ENCODE measurements around the gene VEGFA.

Gene VEGFA

DNA sequence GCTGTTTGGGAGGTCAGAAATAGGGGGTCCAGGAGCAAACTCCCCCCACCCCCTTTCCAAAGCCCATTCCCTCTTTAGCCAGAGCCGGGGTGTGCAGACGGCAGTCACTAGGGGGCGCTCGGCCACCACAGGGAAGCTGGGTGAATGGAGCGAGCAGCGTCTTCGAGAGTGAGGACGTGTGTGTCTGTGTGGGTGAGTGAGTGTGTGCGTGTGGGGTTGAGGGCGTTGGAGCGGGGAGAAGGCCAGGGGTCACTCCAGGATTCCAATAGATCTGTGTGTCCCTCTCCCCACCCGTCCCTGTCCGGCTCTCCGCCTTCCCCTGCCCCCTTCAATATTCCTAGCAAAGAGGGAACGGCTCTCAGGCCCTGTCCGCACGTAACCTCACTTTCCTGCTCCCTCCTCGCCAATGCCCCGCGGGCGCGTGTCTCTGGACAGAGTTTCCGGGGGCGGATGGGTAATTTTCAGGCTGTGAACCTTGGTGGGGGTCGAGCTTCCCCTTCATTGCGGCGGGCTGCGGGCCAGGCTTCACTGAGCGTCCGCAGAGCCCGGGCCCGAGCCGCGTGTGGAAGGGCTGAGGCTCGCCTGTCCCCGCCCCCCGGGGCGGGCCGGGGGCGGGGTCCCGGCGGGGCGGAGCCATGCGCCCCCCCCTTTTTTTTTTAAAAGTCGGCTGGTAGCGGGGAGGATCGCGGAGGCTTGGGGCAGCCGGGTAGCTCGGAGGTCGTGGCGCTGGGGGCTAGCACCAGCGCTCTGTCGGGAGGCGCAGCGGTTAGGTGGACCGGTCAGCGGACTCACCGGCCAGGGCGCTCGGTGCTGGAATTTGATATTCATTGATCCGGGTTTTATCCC is at the start of gene VEGFA:
TSS of gene VEGFA (plus strand) at position 686 of the 846 bp plus-strand sequence.
- Mint-ChIP-seq H3K9me3 (no peaks in the 10 kb centered on the region), H3K36me3 (ENCODE audit: low read depth) (no peaks in the 10 kb centered on the region), H3K27me3 (ENCODE audit: low read depth) (no peaks in the 10 kb centered on the region), H3K4me1 (ENCODE audit: low read depth) (peaks cover 30% of the 10 kb centered on the region), H3K4me3 (peak within 1 kb of the TSS; percentile 98), H3K27ac (peak within 1 kb of the TSS; percentile 92)

DNA sequence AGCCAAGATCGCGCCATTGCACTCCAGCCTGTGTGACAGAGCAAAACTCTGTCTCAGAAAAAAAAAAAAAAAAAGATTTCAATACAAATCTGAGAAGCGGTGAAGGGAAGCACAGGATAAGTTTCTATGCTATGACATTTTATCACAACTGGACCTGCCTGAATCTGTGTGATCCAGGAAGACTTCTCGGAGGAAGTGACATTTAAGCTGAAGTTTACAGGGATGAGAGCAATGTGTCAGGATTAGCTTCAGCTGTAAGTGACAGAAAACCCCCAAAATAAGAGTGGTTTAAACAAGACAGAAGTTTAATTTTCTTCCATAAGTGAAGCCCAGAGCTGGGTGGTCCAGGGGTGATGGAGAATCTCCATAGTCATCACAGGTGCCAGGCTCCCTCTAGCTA is 49.0 kb upstream of the VEGFA start:
- Mint-ChIP-seq H3K4me3 (no peak overlapping the region), H3K27me3 (ENCODE audit: low read depth) (peaks cover 10% of the 10 kb centered on the region), H3K4me1 (ENCODE audit: low read depth) (peaks cover 22% of the 10 kb centered on the region), H3K9me3 (no peaks in the 10 kb centered on the region), H3K36me3 (ENCODE audit: low read depth) (no peaks in the 10 kb centered on the region), H3K27ac (no peak overlapping the region)

DNA sequence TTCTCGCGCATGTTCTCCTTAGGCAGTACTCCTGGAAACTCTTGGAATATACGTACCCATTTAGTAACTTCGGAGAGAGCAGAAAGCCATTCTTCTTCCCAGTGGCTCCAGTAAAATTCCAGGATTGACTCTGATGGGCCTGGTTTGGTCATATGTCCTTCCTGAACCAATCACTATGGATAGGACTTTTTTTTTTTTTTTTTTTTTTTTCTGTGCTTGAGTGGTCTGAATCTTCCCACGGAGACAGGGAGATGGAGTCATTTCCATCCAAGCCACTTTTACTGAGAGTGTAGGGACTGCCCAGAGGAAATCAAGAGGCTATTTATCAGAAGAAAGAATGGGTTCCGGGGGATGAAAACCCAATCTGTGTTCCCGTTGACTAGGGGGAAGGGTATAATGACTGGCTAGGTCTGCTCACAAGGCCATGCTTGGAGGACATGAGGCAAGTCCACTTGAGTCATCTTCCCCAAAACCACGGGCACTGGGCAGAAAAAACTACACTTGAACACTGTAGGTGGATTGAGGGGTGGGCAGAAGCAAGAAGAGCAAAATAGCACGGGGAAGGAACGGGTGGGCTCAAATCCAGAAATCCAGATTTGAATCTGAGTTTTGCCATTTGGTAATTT is 47.0 kb upstream of the VEGFA start:
- Mint-ChIP-seq H3K9me3 (no peaks in the 10 kb centered on the region), H3K4me3 (peak overlapping the region; percentile 22), H3K36me3 (ENCODE audit: low read depth) (no peaks in the 10 kb centered on the region), H3K4me1 (ENCODE audit: low read depth) (peaks cover 22% of the 10 kb centered on the region), H3K27ac (peak overlapping the region; percentile 67), H3K27me3 (ENCODE audit: low read depth) (peaks cover 10% of the 10 kb centered on the region)

GRCh38 chr6:43723737-43724295 is 46.2 kb upstream of the VEGFA start:
- Mint-ChIP-seq H3K27ac (no peak overlapping the region), H3K9me3 (no peaks in the 10 kb centered on the region), H3K27me3 (ENCODE audit: low read depth) (peaks cover 10% of the 10 kb centered on the region), H3K36me3 (ENCODE audit: low read depth) (no peaks in the 10 kb centered on the region), H3K4me1 (ENCODE audit: low read depth) (peaks cover 22% of the 10 kb centered on the region), H3K4me3 (no peak overlapping the region)

GRCh38 chr6:43724354-43724753 is 45.7 kb upstream of the VEGFA start:
- Mint-ChIP-seq H3K36me3 (ENCODE audit: low read depth) (no peaks in the 10 kb centered on the region), H3K4me3 (no peak overlapping the region), H3K27ac (peak overlapping the region; percentile 73)

GRCh38 chr6:43724914-43725642 is 44.9 kb upstream of the VEGFA start:
- Mint-ChIP-seq H3K27me3 (ENCODE audit: low read depth) (peaks cover 10% of the 10 kb centered on the region), H3K9me3 (peaks cover 4% of the 10 kb centered on the region), H3K4me1 (ENCODE audit: low read depth) (peaks cover 22% of the 10 kb centered on the region), H3K27ac (peak overlapping the region; percentile 73), H3K4me3 (no peak overlapping the region), H3K36me3 (ENCODE audit: low read depth) (no peaks in the 10 kb centered on the region)

More at GRCh38 chr6:43724354-43724753, 45.7 kb upstream of the VEGFA start:
- Mint-ChIP-seq H3K9me3 (no peaks in the 10 kb centered on the region), H3K27me3 (ENCODE audit: low read depth) (peaks cover 10% of the 10 kb centered on the region), H3K4me1 (ENCODE audit: low read depth) (peaks cover 22% of the 10 kb centered on the region)

DNA sequence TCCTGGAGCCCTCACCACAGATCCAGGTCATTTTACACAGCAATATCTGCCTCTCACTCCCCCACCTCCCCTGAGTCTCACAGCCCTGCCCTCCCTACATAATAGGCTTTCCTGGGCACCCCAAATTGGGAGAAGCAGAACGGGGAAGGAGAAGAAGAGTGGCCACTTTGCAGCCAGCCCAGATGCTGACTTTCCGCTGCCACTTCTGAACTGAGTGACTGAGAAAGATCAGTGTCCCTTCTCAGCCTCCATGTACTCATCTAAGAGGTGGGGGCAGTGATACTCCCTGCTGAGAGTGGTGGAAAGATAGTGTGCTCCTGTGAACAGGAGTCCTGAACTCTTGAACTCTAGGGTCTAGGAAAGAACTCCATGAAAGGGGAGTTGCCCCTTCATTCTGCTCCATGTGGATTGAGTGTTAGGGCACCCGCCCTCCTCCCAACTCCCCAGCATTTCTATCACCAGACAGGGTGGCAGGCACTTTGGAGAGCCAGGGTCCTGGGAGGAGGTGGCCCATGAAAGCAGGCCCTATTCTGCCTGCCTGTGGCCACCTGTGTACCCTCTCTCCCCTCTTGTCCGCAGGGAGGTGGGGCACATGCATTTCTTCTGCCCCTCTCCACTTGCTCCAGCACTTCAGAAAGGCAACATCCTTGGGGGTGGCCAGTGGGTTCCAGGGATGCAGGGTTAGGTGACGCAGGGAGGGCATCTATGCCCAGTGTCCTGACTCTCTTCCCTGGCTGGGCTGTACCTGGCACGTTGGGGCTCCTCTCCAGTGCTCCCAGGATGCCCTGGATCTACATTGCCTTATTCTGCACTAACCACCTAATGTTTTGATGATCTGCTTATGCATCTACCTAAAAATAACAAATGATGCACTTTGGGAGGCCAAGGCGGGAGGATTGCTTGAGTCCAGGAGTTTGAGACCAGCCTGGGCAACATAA is 44.1 kb upstream of the VEGFA start:
- no peaks in the 10 kb centered on the region for H3K36me3 Mint-ChIP-seq (ENCODE audit: low read depth)
- H3K4me3 Mint-ChIP-seq = no peak overlapping the region
- peak overlapping the region; percentile 38 for H3K27ac Mint-ChIP-seq
- H3K4me1 Mint-ChIP-seq (ENCODE audit: low read depth) = peaks cover 22% of the 10 kb centered on the region
- H3K27me3 Mint-ChIP-seq (ENCODE audit: low read depth) = peaks cover 6% of the 10 kb centered on the region
- peaks cover 10% of the 10 kb centered on the region for H3K9me3 Mint-ChIP-seq

DNA sequence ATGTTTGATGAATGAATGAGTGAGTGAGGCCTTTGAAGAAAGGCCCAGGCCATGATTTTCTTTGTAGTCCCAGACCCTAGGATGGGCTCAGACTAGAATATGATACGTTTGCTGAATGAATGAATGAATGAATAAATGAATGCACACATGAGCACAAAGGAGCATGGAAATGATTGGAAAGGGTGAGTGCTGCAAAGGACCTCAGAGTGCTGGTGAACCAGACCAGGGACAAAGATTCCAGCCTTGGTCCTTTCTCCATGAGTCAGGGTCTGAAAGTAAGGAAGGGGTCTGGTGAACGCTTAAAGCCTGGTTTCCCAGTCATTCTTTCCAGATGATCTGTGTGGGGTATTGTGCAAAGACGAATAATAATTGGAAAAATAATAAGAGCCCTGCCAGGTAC is 42.4 kb upstream of the VEGFA start:
- H3K36me3 Mint-ChIP-seq (ENCODE audit: low read depth) = no peaks in the 10 kb centered on the region
- peaks cover 20% of the 10 kb centered on the region for H3K9me3 Mint-ChIP-seq
- H3K4me1 Mint-ChIP-seq (ENCODE audit: low read depth) = peaks cover 22% of the 10 kb centered on the region
- peaks cover 5% of the 10 kb centered on the region for H3K27me3 Mint-ChIP-seq (ENCODE audit: low read depth)
- no peak overlapping the region for H3K4me3 Mint-ChIP-seq
- H3K27ac Mint-ChIP-seq = no peak overlapping the region

DNA sequence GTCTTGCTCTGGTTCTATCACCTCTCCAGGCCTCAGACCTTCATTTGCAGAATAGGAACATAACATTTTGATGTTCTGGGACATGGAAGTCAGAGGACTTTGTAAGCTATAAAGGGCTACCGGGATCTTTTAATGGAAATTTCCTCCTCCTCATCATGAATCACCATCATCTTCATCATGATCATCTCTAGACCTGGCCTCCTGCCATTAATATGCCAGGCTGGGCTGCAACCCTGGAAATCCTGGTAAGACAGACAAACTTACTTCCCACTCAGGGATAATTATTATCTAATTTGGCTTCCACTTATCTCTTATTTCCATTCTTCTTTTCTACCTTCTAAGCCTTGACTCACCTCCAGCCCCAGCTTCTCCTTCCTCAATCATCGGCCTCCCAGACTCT is 41.4 kb upstream of the VEGFA start:
- Mint-ChIP-seq H3K36me3 (ENCODE audit: low read depth) (no peaks in the 10 kb centered on the region), H3K27ac (no peak overlapping the region), H3K27me3 (ENCODE audit: low read depth) (peaks cover 5% of the 10 kb centered on the region), H3K4me1 (ENCODE audit: low read depth) (peaks cover 25% of the 10 kb centered on the region), H3K9me3 (peaks cover 20% of the 10 kb centered on the region), H3K4me3 (no peak overlapping the region)

DNA sequence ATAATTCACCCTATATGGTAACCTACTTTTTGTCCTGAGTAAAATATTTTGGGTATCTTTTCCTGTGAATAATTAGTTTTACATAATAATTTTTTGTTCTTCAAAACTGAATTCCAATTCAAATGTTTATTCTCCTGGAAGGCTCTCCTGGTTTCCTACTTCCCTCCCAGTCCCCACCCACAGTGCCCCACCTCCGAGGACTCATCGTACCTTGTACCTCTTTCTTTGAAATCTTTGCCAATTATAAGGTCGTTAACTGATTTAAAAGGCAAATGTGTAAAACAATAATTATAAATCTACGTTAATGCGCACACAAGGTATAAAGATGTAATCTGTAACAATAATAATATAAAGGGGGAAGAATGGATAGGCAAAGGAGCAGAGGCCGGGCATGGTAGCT is 40.5 kb upstream of the VEGFA start:
- H3K4me1 Mint-ChIP-seq (ENCODE audit: low read depth) = peaks cover 21% of the 10 kb centered on the region

DNA sequence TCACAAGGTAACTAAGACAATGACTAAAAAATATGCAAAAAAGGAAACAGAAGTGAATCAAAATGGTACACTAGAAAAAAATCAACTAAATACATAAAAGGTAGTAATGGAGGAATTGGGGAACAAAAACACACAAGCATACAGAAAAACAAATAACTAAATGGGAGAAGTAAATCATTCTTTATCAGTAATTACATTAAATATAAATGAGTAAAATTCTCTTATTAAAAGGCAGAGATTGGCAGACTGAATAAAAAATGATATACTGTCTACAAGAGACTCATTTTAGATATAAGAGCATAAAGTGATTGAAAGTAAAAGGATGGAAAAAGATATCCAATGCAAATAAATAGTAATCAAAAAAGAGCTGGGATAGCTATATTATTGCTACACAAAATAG is 39.4 kb upstream of the VEGFA start:
- Mint-ChIP-seq H3K27me3 (ENCODE audit: low read depth) (peaks cover 5% of the 10 kb centered on the region), H3K4me1 (ENCODE audit: low read depth) (peaks cover 12% of the 10 kb centered on the region), H3K27ac (no peak overlapping the region), H3K36me3 (ENCODE audit: low read depth) (no peaks in the 10 kb centered on the region), H3K4me3 (no peak overlapping the region), H3K9me3 (peaks cover 20% of the 10 kb centered on the region)

More for the DNA sequence above, 40.5 kb upstream of the VEGFA start:
- Mint-ChIP-seq H3K36me3 (ENCODE audit: low read depth) (no peaks in the 10 kb centered on the region), H3K4me3 (no peak overlapping the region), H3K9me3 (peaks cover 20% of the 10 kb centered on the region), H3K27ac (no peak overlapping the region), H3K27me3 (ENCODE audit: low read depth) (peaks cover 5% of the 10 kb centered on the region)

DNA sequence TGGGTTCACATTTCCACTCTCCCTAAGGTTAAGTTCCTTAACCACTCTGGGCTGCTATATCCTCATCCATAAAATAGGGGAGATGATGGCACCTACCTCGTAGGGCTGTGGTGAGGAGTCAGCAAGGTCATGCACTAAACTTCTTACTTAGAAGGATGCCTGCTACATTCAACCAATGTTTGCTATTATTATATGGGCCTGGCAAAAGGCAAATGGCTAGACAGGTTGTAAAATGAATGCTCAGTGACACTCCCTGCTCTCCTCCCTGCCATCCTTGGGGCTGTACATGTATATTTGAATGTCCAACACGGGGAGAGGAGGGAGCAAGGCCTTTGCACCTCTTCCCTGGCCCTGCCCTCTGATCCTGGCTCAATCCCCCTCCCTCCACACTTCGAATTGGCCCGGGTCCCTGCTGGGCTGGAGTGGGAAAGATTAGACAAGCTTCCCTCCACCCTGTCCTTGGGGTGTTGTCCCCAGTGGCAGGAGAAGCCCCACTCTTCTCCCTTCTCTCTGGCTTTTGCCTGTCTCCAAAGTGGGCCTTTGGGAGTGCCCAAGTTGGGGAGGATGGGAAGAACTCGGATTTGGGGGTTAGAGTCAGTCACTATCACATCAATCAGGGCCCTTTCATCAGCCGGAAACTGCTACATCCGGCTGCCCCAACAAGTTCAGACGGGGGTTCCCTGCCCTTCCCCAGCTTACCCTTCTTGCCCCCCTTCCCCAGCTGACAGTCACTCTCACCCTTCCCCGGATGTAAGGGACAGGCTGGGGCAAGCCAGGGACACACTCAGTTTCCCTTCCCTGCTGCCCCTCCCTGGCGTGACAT is 36.3 kb upstream of the VEGFA start:
- peaks cover 5% of the 10 kb centered on the region for H3K27me3 Mint-ChIP-seq (ENCODE audit: low read depth)
- peak overlapping the region; percentile 52 for H3K27ac Mint-ChIP-seq
- H3K36me3 Mint-ChIP-seq (ENCODE audit: low read depth) = no peaks in the 10 kb centered on the region
- no peak overlapping the region for H3K4me3 Mint-ChIP-seq
- peaks cover 20% of the 10 kb centered on the region for H3K9me3 Mint-ChIP-seq
- peaks cover 9% of the 10 kb centered on the region for H3K4me1 Mint-ChIP-seq (ENCODE audit: low read depth)

DNA sequence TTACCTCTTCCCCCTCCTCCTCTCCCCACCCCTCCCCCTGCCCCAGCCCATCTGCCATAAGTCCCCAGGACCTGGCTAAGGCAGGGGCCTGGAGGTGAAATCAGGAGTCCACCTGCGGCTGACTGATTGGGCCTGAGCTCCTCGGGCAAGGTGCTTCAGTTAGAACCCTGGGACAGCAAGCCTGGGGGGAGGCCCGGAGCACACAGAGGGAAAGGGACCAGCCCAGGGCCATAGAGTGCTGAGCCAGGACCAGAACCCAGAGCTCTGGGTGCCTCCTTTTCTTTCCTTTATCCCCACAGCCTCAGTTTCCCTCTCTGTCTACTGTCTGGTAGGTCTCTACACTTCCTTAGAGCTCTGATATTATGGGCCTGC is 35.7 kb upstream of the VEGFA start:
- H3K27me3 Mint-ChIP-seq (ENCODE audit: low read depth) = peaks cover 5% of the 10 kb centered on the region
- H3K4me3 Mint-ChIP-seq = no peak overlapping the region
- peaks cover 9% of the 10 kb centered on the region for H3K4me1 Mint-ChIP-seq (ENCODE audit: low read depth)
- peaks cover 20% of the 10 kb centered on the region for H3K9me3 Mint-ChIP-seq
- H3K36me3 Mint-ChIP-seq (ENCODE audit: low read depth) = no peaks in the 10 kb centered on the region
- peak overlapping the region; percentile 27 for H3K27ac Mint-ChIP-seq

Measured in T-helper 1 cell treated with Interleukin-12 subunit alpha and Interleukin-12 subunit beta and Interleukin-4 antibody, amounts not matched to agents 30 μg/mL and 1 μg/mL, for 36 hours (primary cell).